Liver (tissue), 9 donors: ENCODE data around the gene RAMP3. TPM values are rescaled to one million over a fixed set of nuclear protein-coding genes. Genes with fewer than 3 reads are reported as not detected.

Source experiments
- DNase-seq: peaks from one replicate; pipeline ENCODE4 v3.0.0-alpha.2; 2017; ENCODE audit warnings: low spot score
- H3K27ac ChIP-seq, 2 donors: one replicate each; pipeline ENCODE4 v1.7.0; 2013; ENCODE audit warnings: inconsistent platforms in 2 of 2, low read length in 2 of 2, control low read depth in 1 of 2, low read depth in 1 of 2, mild to moderate bottlenecking in 1 of 2
- H3K27me3 ChIP-seq, 4 donors: one replicate each; pipeline versions ENCODE4 v1.6.1 to v1.7.0; 2013; ENCODE audit warnings: low read length in 3 of 4, inconsistent platforms in 1 of 4, mild to moderate bottlenecking in 1 of 4, moderate library complexity in 1 of 4; ENCODE audit not compliant: control insufficient read depth in 4 of 4, insufficient read depth in 4 of 4
- H3K36me3 ChIP-seq, 4 donors: one replicate each; pipeline versions ENCODE4 v1.6.1 to v1.7.0; 2013; ENCODE audit warnings: low read length in 3 of 4, mild to moderate bottlenecking in 3 of 4, low read depth in 1 of 4, moderate library complexity in 1 of 4; ENCODE audit not compliant: control insufficient read depth in 4 of 4, insufficient read depth in 3 of 4
- H3K4me1 ChIP-seq, 4 donors: one replicate each; pipeline versions ENCODE4 v1.6.1 to v1.7.0; 2013; ENCODE audit warnings: low read length in 3 of 4, mild to moderate bottlenecking in 3 of 4, moderate library complexity in 1 of 4; ENCODE audit not compliant: control insufficient read depth in 4 of 4, insufficient read depth in 4 of 4
- H3K4me3 ChIP-seq, 3 donors: one replicate each; pipeline versions ENCODE4 v1.6.1 to v1.7.0; 2013; ENCODE audit warnings: low read length in 3 of 3, control low read depth in 1 of 3, low read depth in 1 of 3, mild to moderate bottlenecking in 1 of 3
- H3K9ac ChIP-seq, 2 donors: one replicate each; pipeline ENCODE4 v1.7.0; 2013; ENCODE audit warnings: low read length in 2 of 2, mild to moderate bottlenecking in 2 of 2, moderate library complexity in 2 of 2, control low read depth in 1 of 2, low read depth in 1 of 2
- H3K9me3 ChIP-seq, 4 donors: one replicate each; pipeline versions ENCODE4 v1.6.1 to v1.7.0; 2013; ENCODE audit warnings: low read length in 3 of 4; ENCODE audit not compliant: control insufficient read depth in 4 of 4
- EGR1 ChIP-seq, 2 donors: IDR thresholded peaks; 2 replicates each; pipeline ENCODE4 v1.6.1; 2016 to 2018; ENCODE audit warnings: antibody characterized with exemption in 2 of 2, low read depth in 2 of 2
- FOXA1 ChIP-seq: IDR thresholded peaks from 2 replicates; pipeline ENCODE4 v1.6.1; 2016; ENCODE audit warnings: antibody characterized with exemption
- GABPA ChIP-seq, 2 donors: IDR thresholded peaks in 1 of 2; conservative IDR thresholded peaks in 1 of 2; 2 replicates each; pipeline ENCODE4 v1.6.1; 2016; ENCODE audit warnings: antibody characterized with exemption in 2 of 2, mild to moderate bottlenecking in 1 of 2, moderate library complexity in 1 of 2
- HNF4A ChIP-seq, 2 donors: conservative IDR thresholded peaks; 2 replicates each; pipeline ENCODE4 v1.6.1; 2016; ENCODE audit warnings: antibody characterized with exemption in 2 of 2, mild to moderate bottlenecking in 2 of 2
- JUND ChIP-seq, 2 donors: IDR thresholded peaks; 2 replicates each; pipeline ENCODE4 v1.6.1; 2016; ENCODE audit warnings: antibody characterized with exemption in 2 of 2
- NR2F2 ChIP-seq: IDR thresholded peaks from 2 replicates; pipeline ENCODE4 v1.6.1; 2016; ENCODE audit warnings: antibody characterized with exemption
- RAD21 ChIP-seq, 2 donors: IDR thresholded peaks; 2 replicates each; pipeline ENCODE4 v1.6.1; 2016; ENCODE audit warnings: antibody characterized with exemption in 2 of 2, mild to moderate bottlenecking in 2 of 2
- RXRA ChIP-seq, 2 donors: IDR thresholded peaks; 2 replicates each; pipeline ENCODE4 v1.6.1; 2017 to 2018; ENCODE audit warnings: antibody characterized with exemption in 2 of 2, mild to moderate bottlenecking in 1 of 2
- SP1 ChIP-seq: IDR thresholded peaks from 2 replicates; pipeline ENCODE4 v1.6.1; 2018; ENCODE audit warnings: antibody characterized with exemption, mild to moderate bottlenecking
- TAF1 ChIP-seq: conservative IDR thresholded peaks from 2 replicates; pipeline ENCODE4 v1.6.1; 2016; ENCODE audit warnings: antibody characterized with exemption, mild to moderate bottlenecking
- YY1 ChIP-seq: IDR thresholded peaks from 2 replicates; pipeline ENCODE4 v1.6.1; 2016; ENCODE audit warnings: antibody characterized with exemption, mild to moderate bottlenecking
- WGBS: extraction: QIAGEN DNeasy Blood & Tissue Kit; methylation state at CpG from one replicate; pipeline ENCODE4 v1.1.7; 2013; 5-methylcytosine and 5-hydroxymethylcytosine counted together
- polyA plus RNA-seq, 2 donors: library from polyadenylated mRNA; stranded (reverse) in 1 of 2; unstranded in 1 of 2; fragments of 200-250 nt in 1 of 2; fragments of >200 nt in 1 of 2; fragmentation: Nextera tagmentation in 1 of 2; extraction: Ambion mirVana in 1 of 2; gene quantifications; one replicate each; pipeline versions ENCODE4 v1.2.1 to v1.2.3, GENCODE V29; 2013 to 2015
- total RNA-seq, 2 donors: library from RNA; depleted of rRNA; stranded (reverse); fragments of >200 nt; gene quantifications; one replicate each; pipeline ENCODE4 v1.2.3, GENCODE V29; 2014
- TF ChIP-seq, protein P1 (sequence below): IDR thresholded peaks from 2 replicates; pipeline ENCODE4 v1.6.1; 2016; ENCODE audit warnings: antibody characterized with exemption
- TF ChIP-seq, protein P2 (sequence below): IDR thresholded peaks from 2 replicates; pipeline ENCODE4 v1.6.1; 2016; ENCODE audit warnings: antibody characterized with exemption
- TF ChIP-seq, protein P3 (sequence below): fragments of 150-350 bp; IDR thresholded peaks from 2 replicates; pipeline ENCODE4 v1.5.1; 2017; ENCODE audit warnings: improper control_type of control experiment, low read depth, low read length; ENCODE audit not compliant: missing input control
- TF ChIP-seq, protein P4 (sequence below): IDR thresholded peaks from 2 replicates; pipeline ENCODE4 v1.6.1; 2016; ENCODE audit warnings: antibody characterized with exemption, mild to moderate bottlenecking
- donor health status: healthy.
- donor health status: healthy.
- donor health status: healthy.
- donor health status: healthy.
- donor health status: healthy.

Gene RAMP3
- total and polyA plus RNA-seq, 4 donors: 2.3 to 30.0 (median 22.2) TPM

DNA sequence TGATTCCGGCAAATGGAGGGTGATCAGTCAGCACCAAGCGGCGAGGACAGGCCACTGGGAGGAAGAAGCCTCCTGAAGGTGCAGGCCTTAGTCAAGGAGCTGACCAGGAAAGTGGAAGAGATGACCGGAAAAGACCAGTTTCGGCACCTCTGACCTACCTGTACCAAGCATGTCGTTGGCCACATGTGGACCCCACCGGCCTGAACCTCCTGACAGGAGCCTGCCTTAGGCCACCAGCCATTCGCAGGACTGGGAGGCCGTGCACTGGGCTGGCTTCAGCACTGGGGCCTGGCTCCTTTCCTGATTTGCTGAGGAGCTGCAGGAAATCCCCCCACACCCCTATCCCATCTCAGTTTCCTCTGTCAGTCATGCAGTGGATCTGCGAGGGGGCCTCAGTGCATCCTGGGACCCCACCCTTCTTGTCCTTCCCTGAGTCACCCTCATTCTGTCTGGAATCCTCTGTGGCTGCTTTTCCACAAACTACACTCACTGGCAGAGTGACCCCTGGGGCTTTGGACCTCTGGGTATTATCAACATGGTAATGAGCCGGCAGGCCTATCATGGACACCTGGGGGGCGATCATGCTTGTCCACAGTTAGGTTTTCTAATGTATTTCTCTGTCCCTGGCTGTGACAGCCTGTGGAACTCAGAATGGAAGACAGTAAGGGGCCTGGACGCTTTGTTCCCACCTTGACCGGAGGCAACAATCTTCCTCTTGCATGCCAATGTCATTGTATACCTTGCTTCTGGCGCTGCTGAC, 33.0 kb downstream of the RAMP3 start:
- H3K27me3 ChIP-seq: no peaks in the 10 kb centered on the region
- TF ChIP-seq, protein P1, sequence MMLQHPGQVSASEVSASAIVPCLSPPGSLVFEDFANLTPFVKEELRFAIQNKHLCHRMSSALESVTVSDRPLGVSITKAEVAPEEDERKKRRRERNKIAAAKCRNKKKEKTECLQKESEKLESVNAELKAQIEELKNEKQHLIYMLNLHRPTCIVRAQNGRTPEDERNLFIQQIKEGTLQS: no peak
- TF ChIP-seq RXRA (IDR thresholded peaks at IDR 0.05) (no peak), FOXA1 (no peak)
- TF ChIP-seq, protein P2, sequence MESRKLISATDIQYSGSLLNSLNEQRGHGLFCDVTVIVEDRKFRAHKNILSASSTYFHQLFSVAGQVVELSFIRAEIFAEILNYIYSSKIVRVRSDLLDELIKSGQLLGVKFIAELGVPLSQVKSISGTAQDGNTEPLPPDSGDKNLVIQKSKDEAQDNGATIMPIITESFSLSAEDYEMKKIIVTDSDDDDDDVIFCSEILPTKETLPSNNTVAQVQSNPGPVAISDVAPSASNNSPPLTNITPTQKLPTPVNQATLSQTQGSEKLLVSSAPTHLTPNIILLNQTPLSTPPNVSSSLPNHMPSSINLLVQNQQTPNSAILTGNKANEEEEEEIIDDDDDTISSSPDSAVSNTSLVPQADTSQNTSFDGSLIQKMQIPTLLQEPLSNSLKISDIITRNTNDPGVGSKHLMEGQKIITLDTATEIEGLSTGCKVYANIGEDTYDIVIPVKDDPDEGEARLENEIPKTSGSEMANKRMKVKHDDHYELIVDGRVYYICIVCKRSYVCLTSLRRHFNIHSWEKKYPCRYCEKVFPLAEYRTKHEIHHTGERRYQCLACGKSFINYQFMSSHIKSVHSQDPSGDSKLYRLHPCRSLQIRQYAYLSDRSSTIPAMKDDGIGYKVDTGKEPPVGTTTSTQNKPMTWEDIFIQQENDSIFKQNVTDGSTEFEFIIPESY: no peak
- no peak for DNase-seq
- no peak overlapping the region for H3K4me3 ChIP-seq
- no peak overlapping the region for H3K9ac ChIP-seq
- H3K4me1 ChIP-seq: no peaks in the 10 kb centered on the region
- no peak overlapping the region for H3K27ac ChIP-seq
- H3K9me3 ChIP-seq: no peaks in the 10 kb centered on the region
- WGBS: 90% methylated on average over 15 of the region's 15 CpGs
- H3K36me3 ChIP-seq: no peaks in the 10 kb centered on the region

DNA sequence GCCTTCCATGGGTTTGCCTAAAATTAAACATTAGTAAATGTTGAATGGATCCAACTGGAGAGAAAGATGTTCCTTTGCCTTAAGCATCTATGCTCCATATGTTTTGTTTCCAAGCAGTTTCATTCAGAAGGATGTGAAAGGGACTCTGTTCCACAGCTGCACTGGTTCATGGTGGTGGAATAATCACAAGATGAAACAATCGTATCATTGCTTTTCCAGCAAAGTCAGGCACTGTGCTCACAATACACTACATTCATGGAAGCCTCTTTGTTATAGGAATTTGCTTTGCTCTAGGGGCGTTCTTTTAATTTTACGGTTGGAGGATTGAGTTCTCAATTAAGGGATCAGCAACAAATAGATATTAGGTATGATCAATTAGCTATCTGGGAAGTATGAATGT, 33.8 kb downstream of the RAMP3 start:
- 90% methylated on average over 3 of the region's 3 CpGs for WGBS
- DNase-seq: no peak
- Histone ChIP-seq H3K9me3 (no peaks in the 10 kb centered on the region), H3K4me1 (no peaks in the 10 kb centered on the region), H3K27me3 (no peaks in the 10 kb centered on the region), H3K4me3 (no peak overlapping the region), H3K9ac (no peak overlapping the region), H3K27ac (no peak overlapping the region), H3K36me3 (no peaks in the 10 kb centered on the region)
- TF ChIP-seq TAF1: no peak
- TF ChIP-seq, protein P2: no peak
- TF ChIP-seq RXRA (IDR thresholded peaks at IDR 0.05): no peak
- no peak for TF ChIP-seq YY1
- TF ChIP-seq SP1: no peak
- TF ChIP-seq RAD21 (IDR thresholded peaks at IDR 0.05): no peak
- TF ChIP-seq HNF4A (conservative IDR thresholded peaks at IDR 0.05): no peak
- TF ChIP-seq JUND (IDR thresholded peaks at IDR 0.05): no peak
- TF ChIP-seq GABPA (IDR thresholded peaks at IDR 0.05 in 1 of 2, conservative IDR thresholded peaks at IDR 0.05 in 1 of 2): no peak
- TF ChIP-seq EGR1 (IDR thresholded peaks at IDR 0.05; ENCODE audit: low read depth in 2 of 2): no peak
- TF ChIP-seq, protein P3, sequence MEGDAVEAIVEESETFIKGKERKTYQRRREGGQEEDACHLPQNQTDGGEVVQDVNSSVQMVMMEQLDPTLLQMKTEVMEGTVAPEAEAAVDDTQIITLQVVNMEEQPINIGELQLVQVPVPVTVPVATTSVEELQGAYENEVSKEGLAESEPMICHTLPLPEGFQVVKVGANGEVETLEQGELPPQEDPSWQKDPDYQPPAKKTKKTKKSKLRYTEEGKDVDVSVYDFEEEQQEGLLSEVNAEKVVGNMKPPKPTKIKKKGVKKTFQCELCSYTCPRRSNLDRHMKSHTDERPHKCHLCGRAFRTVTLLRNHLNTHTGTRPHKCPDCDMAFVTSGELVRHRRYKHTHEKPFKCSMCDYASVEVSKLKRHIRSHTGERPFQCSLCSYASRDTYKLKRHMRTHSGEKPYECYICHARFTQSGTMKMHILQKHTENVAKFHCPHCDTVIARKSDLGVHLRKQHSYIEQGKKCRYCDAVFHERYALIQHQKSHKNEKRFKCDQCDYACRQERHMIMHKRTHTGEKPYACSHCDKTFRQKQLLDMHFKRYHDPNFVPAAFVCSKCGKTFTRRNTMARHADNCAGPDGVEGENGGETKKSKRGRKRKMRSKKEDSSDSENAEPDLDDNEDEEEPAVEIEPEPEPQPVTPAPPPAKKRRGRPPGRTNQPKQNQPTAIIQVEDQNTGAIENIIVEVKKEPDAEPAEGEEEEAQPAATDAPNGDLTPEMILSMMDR: no peak
- no peak for TF ChIP-seq FOXA1
- TF ChIP-seq, protein P4, sequence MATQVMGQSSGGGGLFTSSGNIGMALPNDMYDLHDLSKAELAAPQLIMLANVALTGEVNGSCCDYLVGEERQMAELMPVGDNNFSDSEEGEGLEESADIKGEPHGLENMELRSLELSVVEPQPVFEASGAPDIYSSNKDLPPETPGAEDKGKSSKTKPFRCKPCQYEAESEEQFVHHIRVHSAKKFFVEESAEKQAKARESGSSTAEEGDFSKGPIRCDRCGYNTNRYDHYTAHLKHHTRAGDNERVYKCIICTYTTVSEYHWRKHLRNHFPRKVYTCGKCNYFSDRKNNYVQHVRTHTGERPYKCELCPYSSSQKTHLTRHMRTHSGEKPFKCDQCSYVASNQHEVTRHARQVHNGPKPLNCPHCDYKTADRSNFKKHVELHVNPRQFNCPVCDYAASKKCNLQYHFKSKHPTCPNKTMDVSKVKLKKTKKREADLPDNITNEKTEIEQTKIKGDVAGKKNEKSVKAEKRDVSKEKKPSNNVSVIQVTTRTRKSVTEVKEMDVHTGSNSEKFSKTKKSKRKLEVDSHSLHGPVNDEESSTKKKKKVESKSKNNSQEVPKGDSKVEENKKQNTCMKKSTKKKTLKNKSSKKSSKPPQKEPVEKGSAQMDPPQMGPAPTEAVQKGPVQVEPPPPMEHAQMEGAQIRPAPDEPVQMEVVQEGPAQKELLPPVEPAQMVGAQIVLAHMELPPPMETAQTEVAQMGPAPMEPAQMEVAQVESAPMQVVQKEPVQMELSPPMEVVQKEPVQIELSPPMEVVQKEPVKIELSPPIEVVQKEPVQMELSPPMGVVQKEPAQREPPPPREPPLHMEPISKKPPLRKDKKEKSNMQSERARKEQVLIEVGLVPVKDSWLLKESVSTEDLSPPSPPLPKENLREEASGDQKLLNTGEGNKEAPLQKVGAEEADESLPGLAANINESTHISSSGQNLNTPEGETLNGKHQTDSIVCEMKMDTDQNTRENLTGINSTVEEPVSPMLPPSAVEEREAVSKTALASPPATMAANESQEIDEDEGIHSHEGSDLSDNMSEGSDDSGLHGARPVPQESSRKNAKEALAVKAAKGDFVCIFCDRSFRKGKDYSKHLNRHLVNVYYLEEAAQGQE: no peak
- TF ChIP-seq NR2F2: no peak
